Subcutaneous abdominal adipose tissue (tissue), 5 donors: Measurements from ENCODE around the gene LDLRAD3.

Experiments
- H3K27ac ChIP-seq: one replicate; pipeline ENCODE4 v1.7.0; 2013; ENCODE audit warnings: low read depth, mild to moderate bottlenecking, inconsistent platforms, low read length, moderate library complexity
- H3K27me3 ChIP-seq, 5 donors: one replicate each; pipeline ENCODE4 v1.7.0; 2013; ENCODE audit warnings: low read length in 5 of 5, inconsistent platforms in 1 of 5; ENCODE audit not compliant: control insufficient read depth in 5 of 5, insufficient read depth in 4 of 5
- H3K36me3 ChIP-seq, 5 donors: one replicate each; pipeline ENCODE4 v1.7.0; 2013; ENCODE audit warnings: low read length in 5 of 5; ENCODE audit not compliant: control insufficient read depth in 5 of 5, insufficient read depth in 5 of 5
- H3K4me1 ChIP-seq, 5 donors: one replicate each; pipeline ENCODE4 v1.7.0; 2013; ENCODE audit warnings: low read length in 5 of 5, mild to moderate bottlenecking in 3 of 5, moderate library complexity in 1 of 5; ENCODE audit not compliant: control insufficient read depth in 5 of 5, insufficient read depth in 5 of 5
- H3K4me3 ChIP-seq, 5 donors: one replicate each; pipeline ENCODE4 v1.7.0; 2013; ENCODE audit warnings: low read length in 5 of 5, low read depth in 1 of 5
- H3K9ac ChIP-seq, 5 donors: one replicate each; pipeline ENCODE4 v1.7.0; 2013; ENCODE audit warnings: low read length in 5 of 5, mild to moderate bottlenecking in 4 of 5, moderate library complexity in 3 of 5
- H3K9me3 ChIP-seq, 5 donors: one replicate each; pipeline ENCODE4 v1.7.0; 2013; ENCODE audit warnings: low read length in 5 of 5; ENCODE audit not compliant: control insufficient read depth in 5 of 5
- donor health status: healthy.
- donor health status: healthy.
- donor health status: healthy.
- donor health status: healthy.
- donor health status: healthy.

Gene LDLRAD3

DNA sequence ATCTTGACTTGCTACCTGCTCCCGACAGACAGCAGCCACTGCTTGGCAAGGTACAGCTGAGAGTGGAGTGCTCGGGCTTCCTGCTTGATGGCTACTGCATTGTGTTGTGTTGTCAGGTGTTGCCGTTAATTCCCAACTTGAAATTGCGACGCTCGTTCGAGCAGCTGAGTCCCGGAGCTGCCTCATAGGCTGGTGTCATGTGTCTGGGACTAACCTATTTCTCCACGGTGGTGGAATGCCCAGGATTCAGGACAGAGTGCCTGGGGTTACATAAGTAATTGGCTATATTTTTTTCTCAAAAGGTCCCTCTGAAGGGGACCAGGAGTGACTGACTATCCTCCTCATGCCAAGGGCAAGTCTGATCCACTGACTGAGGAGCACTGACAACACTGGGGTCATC lies 326.8 kb downstream of the LDLRAD3 start:
- Histone ChIP-seq H3K27me3 (no peaks in the 10 kb centered on the region), H3K4me1 (no peaks in the 10 kb centered on the region), H3K9me3 (peaks cover 0 to 7% (median 0%) of the 10 kb centered on the region in 5 donors), H3K36me3 (peaks cover 17 to 56% (median 49%) of the 10 kb centered on the region in 5 donors), H3K27ac (no peak overlapping the region), H3K4me3 (no peak overlapping the region), H3K9ac (no peak overlapping the region)

GRCh38 chr11:36271794-36272407 lies 328.0 kb downstream of the LDLRAD3 start:
- Histone ChIP-seq H3K27ac (no peak overlapping the region), H3K9ac (no peak overlapping the region), H3K4me1 (no peaks in the 10 kb centered on the region), H3K27me3 (no peaks in the 10 kb centered on the region), H3K9me3 (peaks cover 0 to 7% (median 0%) of the 10 kb centered on the region in 5 donors), H3K4me3 (no peak overlapping the region), H3K36me3 (peaks cover 19 to 66% (median 59%) of the 10 kb centered on the region in 5 donors)

- no peaks in the 10 kb centered on the region for H3K27me3 ChIP-seq
- peaks cover 26 to 70% (median 59%) of the 10 kb centered on the region in 5 donors for H3K36me3 ChIP-seq
- H3K4me1 ChIP-seq, result no peaks in the 10 kb centered on the region
- peaks cover 0 to 7% (median 0%) of the 10 kb centered on the region in 5 donors for H3K9me3 ChIP-seq
- H3K4me3 ChIP-seq, result no peak overlapping the region
- H3K9ac ChIP-seq, result no peak overlapping the region
- H3K27ac ChIP-seq, result no peak overlapping the region
Observed at GRCh38 chr11:36273110-36273509, 329.2 kb downstream of the LDLRAD3 start.

DNA sequence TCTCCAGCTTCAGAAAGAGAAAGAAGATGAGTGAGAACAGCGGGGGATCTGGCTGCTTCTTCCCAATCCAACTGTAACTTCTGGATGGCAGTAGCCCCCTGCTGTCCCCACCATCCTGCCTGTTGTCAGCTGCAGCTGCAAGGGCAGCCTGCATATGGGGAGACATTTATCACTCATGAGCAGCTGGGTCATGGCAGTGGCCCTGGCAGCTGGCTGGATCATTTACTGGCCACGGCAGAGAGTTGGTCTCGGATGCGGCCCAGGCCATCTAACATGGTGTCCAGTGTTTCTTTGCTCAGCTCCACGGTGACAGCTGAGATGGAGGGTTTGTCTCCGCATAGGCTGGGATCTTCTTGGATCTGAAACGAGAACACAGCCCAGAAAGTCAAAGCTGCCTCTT lies 330.6 kb downstream of the LDLRAD3 start:
- H3K27ac ChIP-seq, result no peak overlapping the region
- no peak overlapping the region for H3K4me3 ChIP-seq
- peaks cover 0 to 7% (median 0%) of the 10 kb centered on the region in 5 donors for H3K9me3 ChIP-seq
- peaks cover 26 to 82% (median 72%) of the 10 kb centered on the region in 5 donors for H3K36me3 ChIP-seq
- no peak overlapping the region for H3K9ac ChIP-seq
- no peaks in the 10 kb centered on the region for H3K27me3 ChIP-seq
- H3K4me1 ChIP-seq, result no peaks in the 10 kb centered on the region

DNA sequence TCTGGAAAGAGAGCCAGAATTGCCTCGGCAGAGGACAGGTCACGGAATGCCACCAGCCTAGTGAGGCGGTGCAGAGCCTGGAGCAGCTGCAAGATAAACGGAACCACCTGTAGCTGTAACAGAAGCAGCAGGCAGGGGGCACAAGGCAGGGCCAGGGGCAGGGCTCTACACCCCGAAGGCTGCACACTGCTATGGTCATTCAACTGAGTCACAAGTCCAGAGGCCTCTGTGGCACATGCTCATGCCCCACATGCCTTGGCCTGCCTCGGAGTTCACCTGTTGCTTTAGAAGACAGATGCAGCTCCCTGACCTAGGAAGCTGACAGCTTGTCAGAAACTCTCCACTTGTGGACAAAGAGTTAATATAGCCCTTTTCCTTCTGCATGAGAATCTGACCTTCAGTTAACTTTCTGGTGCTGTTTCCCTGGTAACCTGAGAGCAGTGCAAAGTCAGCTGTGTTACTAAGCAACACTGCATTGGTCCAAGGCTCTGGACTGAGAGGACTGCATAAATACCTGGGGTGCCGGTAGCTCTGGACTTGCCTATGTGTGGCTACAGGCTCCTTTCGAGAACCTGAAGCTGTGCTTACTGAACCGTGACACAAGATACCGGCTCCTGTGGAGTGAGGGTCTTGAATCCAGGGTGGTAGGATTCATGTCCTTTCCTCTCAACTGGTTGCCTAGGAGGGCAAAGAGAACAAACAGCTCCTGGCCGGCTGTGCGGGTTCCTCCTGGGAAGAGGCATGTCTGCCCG lies 334.8 kb downstream of the LDLRAD3 start:
- Histone ChIP-seq H3K4me3 (no peak overlapping the region), H3K9ac (no peak overlapping the region), H3K27me3 (no peaks in the 10 kb centered on the region), H3K4me1 (no peaks in the 10 kb centered on the region), H3K9me3 (peaks cover 0 to 5% (median 0%) of the 10 kb centered on the region in 5 donors), H3K27ac (no peak overlapping the region), H3K36me3 (peaks cover 18 to 50% (median 42%) of the 10 kb centered on the region in 5 donors)

DNA sequence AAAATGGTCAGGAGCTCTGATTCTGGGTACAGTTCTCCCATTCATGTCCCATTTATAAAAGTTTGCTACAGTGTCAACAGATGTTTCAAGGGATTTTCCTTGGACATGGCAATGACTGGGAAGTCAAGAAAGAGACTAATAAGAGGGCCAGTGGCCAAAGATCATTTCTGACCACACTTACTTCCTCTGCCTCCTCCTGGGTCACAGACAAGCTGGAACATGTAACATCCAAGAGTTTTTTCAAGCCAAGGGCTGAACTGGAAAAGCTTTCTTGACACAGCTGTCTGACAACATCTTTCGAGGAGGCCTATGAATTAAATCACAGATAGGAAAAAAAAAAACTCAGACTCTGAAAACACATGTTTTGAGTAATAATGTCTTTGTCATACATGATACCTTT lies 336.7 kb downstream of the LDLRAD3 start:
- H3K36me3 ChIP-seq, result peaks cover 9 to 37% (median 28%) of the 10 kb centered on the region in 5 donors
- no peak overlapping the region for H3K9ac ChIP-seq
- H3K4me1 ChIP-seq, result no peaks in the 10 kb centered on the region
- no peak overlapping the region for H3K4me3 ChIP-seq
- peaks cover 0 to 7% (median 0%) of the 10 kb centered on the region in 5 donors for H3K9me3 ChIP-seq
- H3K27me3 ChIP-seq, result no peaks in the 10 kb centered on the region
- no peak overlapping the region for H3K27ac ChIP-seq
